ENCODE measurements around the gene LCOR.

LCOR gene

DNA sequence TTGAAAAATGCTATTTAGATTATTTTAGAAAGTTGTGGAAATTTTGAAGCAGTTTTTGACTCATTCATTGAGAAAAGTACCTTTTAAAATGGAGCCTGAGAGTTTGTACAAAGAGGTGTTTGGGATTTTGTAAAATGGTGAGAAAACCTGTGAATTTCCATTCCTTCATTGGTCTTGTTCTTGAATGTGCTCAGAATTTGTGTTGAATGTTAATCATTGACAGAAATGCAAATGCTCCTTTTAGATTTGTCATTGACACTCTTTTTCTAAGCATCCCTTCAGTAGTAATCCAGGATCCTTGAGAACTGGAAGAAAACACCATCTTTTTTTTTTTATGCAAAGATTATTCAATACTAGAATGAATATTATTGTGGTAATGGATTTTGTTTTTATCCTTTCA, 74.8 kb downstream of the LCOR start:
- TF ChIP-seq, protein P1, sequence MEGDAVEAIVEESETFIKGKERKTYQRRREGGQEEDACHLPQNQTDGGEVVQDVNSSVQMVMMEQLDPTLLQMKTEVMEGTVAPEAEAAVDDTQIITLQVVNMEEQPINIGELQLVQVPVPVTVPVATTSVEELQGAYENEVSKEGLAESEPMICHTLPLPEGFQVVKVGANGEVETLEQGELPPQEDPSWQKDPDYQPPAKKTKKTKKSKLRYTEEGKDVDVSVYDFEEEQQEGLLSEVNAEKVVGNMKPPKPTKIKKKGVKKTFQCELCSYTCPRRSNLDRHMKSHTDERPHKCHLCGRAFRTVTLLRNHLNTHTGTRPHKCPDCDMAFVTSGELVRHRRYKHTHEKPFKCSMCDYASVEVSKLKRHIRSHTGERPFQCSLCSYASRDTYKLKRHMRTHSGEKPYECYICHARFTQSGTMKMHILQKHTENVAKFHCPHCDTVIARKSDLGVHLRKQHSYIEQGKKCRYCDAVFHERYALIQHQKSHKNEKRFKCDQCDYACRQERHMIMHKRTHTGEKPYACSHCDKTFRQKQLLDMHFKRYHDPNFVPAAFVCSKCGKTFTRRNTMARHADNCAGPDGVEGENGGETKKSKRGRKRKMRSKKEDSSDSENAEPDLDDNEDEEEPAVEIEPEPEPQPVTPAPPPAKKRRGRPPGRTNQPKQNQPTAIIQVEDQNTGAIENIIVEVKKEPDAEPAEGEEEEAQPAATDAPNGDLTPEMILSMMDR (conservative IDR thresholded peaks at IDR 0.05) = no peak
- no peak for TF ChIP-seq ZFX (IDR thresholded peaks at IDR 0.05)
- no peak overlapping the region for H3K27ac ChIP-seq

DNA sequence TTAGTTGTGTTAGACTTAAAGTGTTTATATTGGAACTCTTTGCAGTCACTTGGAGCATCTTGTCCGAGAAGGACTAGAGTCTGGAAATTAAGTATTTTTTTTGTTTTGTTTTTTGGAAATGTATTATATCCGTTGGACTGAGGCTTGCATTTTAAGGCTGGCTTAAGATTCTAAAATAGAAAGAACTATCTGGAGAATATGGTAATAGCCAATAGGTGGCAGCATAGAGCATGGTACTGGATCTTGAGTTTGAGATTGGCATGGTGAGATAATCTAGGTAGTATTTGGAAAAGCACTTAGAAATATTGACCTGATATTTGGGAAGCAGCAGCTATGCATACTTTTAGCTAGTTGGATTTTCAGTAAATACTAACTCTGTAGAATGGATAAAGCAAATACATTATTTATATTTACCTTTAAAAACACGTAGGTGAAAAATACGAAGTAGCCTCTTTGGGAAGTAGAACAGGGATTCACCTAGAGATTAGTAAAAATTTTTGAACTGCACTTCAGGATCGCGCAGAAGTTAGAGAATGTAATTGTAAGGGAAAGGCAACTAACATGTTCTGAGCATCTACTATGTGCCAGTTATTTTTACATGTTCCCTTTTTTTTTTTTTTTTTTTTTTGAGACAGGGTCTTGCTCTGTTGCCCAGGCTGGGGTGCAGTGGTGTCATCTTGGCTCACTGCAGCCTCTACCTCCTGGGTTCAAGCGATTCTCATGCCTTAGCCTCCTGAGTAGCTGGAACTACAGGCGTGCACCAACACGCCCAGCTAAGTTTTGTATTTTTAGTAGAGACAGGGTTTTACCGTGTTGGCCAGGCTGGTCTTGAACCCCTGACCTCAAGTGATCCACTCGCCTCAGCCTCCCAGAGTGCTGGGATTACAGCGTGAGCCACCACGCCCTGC, 78.6 kb downstream of the LCOR start:
- H3K27ac ChIP-seq = no peak overlapping the region
- TF ChIP-seq, protein P1 (conservative IDR thresholded peaks at IDR 0.05) = peak; percentile 90
- TF ChIP-seq ZFX (IDR thresholded peaks at IDR 0.05) = no peak

DNA sequence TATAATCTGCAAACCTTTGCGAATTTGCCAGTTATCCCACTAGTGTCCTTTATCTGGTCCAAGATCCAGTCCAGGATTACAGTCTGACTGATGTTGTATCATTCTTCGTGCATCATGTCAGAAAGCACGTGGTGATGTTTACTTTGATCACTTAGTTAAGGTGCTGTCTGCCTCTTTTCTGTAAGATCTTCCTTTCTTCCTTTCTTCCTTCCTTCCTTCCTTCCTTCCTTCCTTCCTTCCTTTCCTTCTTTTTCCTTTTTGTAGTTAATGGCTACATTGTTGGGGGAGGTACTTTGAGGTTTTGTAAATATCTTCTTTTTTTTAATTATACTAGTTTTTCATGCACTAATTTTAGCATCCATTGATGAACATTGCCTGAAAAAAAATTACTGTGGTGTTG, 80.3 kb downstream of the LCOR start:
- no peak for TF ChIP-seq ZFX (IDR thresholded peaks at IDR 0.05)
- TF ChIP-seq, protein P1 (conservative IDR thresholded peaks at IDR 0.05) = no peak
- no peak overlapping the region for H3K27ac ChIP-seq

DNA sequence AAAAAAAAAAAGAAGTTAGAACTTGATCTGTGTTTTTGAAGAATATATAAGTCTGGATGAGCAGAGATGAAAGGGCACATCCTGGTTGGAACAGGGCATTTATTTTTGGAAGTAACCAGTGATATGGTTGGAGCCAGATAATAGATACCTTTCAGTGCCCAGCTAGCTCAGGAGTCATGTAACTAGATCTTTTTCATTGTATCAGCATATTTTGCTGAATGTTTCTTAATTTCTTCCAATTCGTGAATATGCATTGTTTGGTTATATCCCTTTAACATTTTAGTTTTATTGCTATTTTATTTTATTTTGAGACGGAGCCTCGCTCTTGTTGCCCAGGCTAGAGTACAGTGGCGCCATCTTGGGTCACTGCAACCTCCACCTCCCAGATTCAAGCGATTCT, 81.8 kb downstream of the LCOR start:
- H3K27ac ChIP-seq = no peak overlapping the region

DNA sequence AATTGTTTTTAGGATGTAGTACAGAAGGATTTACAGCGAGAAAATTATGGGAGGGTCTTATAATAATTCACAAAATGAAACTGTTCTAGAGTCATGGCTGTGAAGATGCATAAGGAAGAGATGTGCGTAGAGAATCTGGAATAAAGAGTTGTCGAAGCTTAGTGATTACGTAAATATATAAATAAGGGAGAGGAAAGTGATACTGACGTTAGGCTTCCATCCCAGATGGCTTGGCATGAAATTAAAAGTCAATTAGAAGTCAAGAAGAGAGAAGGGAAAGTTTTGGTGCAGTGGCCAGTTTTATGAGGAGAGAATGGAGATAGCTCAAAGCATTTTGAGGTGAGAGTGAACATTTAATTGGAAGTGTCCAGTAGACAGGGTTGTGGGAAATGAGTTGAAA, 85.5 kb downstream of the LCOR start:
- H3K27ac ChIP-seq = no peak overlapping the region
- TF ChIP-seq, protein P1 (conservative IDR thresholded peaks at IDR 0.05) = no peak
- TF ChIP-seq ZFX (IDR thresholded peaks at IDR 0.05) = no peak

More for the DNA sequence above, 81.8 kb downstream of the LCOR start:
- no peak for TF ChIP-seq ZFX (IDR thresholded peaks at IDR 0.05)
- TF ChIP-seq, protein P1 (conservative IDR thresholded peaks at IDR 0.05) = no peak

DNA sequence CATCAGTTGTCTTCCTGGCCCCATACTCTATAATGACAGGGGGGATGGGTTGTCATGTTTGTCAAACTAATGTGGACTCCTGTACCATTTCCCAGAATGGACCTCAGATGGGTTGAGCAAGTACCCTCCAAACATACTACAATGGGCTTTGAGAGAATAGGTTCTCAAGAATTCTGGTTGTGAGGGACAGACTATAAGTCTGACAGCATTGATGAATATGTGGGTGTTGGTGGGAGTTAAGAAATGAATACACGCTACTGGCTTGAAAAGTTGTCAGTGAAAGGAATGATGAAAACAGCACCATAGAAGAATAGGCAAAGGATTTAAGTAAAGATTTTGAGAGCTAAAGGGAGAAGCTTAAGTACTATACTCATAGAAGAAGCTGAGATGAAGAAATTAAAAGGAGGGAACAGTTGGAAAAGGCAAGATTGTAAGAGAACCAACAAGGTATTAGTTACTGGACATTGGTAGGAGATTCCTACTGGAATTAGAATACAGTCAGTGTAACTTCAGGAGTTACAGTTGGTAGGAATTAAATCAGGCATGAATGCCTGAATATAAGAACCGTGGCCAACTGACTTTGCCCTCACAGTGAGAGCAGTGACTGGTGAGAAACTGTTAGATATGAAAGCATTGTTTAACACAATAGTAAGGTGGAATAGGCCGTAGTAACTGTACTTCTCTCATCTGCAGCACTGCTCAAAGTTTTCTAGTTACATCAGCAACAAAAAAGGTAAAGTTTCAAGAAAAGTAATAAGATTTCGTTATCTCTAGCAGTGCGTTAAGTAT, 86.3 kb downstream of the LCOR start:
- no peak overlapping the region for H3K27ac ChIP-seq
- TF ChIP-seq, protein P1 (conservative IDR thresholded peaks at IDR 0.05) = no peak
- no peak for TF ChIP-seq ZFX (IDR thresholded peaks at IDR 0.05)
